ENCODE results near the gene SASS6.

DNA sequence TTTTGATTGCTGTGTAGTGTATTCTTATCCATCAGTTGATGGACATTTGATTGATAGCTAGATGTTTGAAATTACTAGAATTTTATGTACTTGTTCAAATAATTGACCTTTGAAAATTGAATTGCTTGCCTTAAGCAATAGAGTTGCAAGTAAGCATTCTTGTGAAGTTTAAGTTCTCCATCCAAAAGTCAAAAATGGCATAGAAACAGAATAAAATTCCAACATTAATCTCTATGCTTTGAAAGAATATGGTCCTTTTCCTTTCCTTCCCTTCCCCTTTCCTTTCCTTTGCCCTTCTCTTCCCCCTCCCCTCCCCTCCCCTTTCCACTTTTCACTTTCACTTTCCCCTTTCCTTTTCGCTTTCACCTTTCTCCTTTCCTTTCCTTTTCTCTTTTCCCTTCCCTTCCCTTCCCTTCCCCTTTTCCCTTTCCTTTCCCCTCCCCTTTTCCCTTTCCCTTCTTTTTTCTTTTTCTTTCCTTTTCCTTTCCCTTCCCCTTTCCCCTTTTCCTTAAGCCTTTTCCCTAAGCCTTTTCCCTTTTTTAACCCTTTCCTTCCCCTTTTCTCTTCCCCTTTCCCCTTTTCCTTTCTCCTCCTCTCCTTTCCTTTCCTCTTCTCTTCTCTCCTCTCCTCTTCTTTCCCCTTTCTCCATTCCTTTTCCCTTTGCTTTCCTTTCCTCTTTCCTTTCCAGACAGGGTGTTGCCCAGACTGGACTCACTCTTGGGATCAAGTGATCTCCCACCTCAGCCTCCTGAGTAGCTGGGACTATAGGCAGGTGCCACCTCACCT lies 67.4 kb downstream of the SASS6 start:
- no peak for TF ChIP-seq ZZZ3 (IDR thresholded peaks at IDR 0.05; ENCODE audit: control insufficient read depth, insufficient read length, low read depth)
- TF ChIP-seq NR2C2 (IDR thresholded peaks at IDR 0.05; ENCODE audit: borderline replicate concordance, control insufficient read depth, insufficient read length, low read depth), result no peak
- TF ChIP-seq CBFB (IDR thresholded peaks at IDR 0.05; ENCODE audit: low read depth), result no peak
- TF ChIP-seq ATF3 (IDR thresholded peaks at IDR 0.05; ENCODE audit: borderline replicate concordance, extremely low read depth, low read depth, low read length), result no peak
- TF ChIP-seq POLR2A (IDR thresholded peaks at IDR 0.05; ENCODE audit: low read depth, low read length), result no peak
- TF ChIP-seq ZNF207 (IDR thresholded peaks at IDR 0.05; ENCODE audit: borderline replicate concordance), result no peak
- TF ChIP-seq BCLAF1 (IDR thresholded peaks at IDR 0.05), result no peak
- no peak for TF ChIP-seq YY1 (IDR thresholded peaks at IDR 0.05; ENCODE audit: low read depth, low read length)
- no peak for TF ChIP-seq POLR2AphosphoS5 (IDR thresholded peaks at IDR 0.05; ENCODE audit: low read length)
- no peak for TF ChIP-seq PML (IDR thresholded peaks at IDR 0.05; ENCODE audit: low read length)
- TF ChIP-seq MXI1 (IDR thresholded peaks at IDR 0.05; ENCODE audit: low read depth, low read length), result no peak
- no peak for TF ChIP-seq EGR1 (IDR thresholded peaks at IDR 0.05; ENCODE audit: borderline replicate concordance in 1 of 2, low read depth in 2 of 2, low read length in 2 of 2)
- TF ChIP-seq CTCF (IDR thresholded peaks at IDR 0.05 in 2 of 3, conservative IDR thresholded peaks at IDR 0.05 in 1 of 3; ENCODE audit: control insufficient read depth in 2 of 3, extremely low read depth in 1 of 3, insufficient read depth in 1 of 3, low read depth in 3 of 3, low read length in 3 of 3), result no peak
- TF ChIP-seq TCF12 (IDR thresholded peaks at IDR 0.05; ENCODE audit: low read depth, low read length), result no peak

Data from GM12878 (cell line).